Esophagus squamous epithelium (tissue), 5 donors: ENCODE results near the gene SNX32. TPM values are rescaled to one million over a fixed set of nuclear protein-coding genes. Genes with fewer than 3 reads are reported as not detected.
A peak's percentile ranks its signal among the peaks of the same experiment; 100 is the strongest.
"Not testable (repeated sequence)": the region's sequence is repeated elsewhere in the genome, so short reads cannot be mapped to it uniquely, and the experiment has no call there.

ENCODE experiments used
- DNase-seq: peaks from one replicate; lab custom pipeline; 2025; lab: John Stamatoyannopoulos, UW
- H3K27ac ChIP-seq, 4 donors: fragments of 200-600 bp; sonication (generic); one replicate each; pipeline ENCODE4 v1.5.1; 2016 to 2019; ENCODE audit warnings: mild to moderate bottlenecking in 1 of 4
- H3K27me3 ChIP-seq, 4 donors: fragments of 200-600 bp; sonication (generic); 1 replicate in 3 of 4; 2 replicates in 1 of 4; pipeline versions ENCODE4 v1.5.1 to v1.6.0; 2017 to 2021; ENCODE audit warnings: antibody characterized with exemption in 1 of 4
- H3K36me3 ChIP-seq, 3 donors: fragments of 200-600 bp; sonication (generic); one replicate each; pipeline ENCODE4 v1.5.1; 2016 to 2019
- H3K4me1 ChIP-seq, 3 donors: fragments of 200-600 bp; sonication (generic); one replicate each; pipeline ENCODE4 v1.5.1; 2017 to 2019
- H3K4me3 ChIP-seq, 4 donors: fragments of 200-600 bp; sonication (generic); 1 replicate in 3 of 4; 2 replicates in 1 of 4; pipeline ENCODE4 v1.5.1; 2016 to 2019; ENCODE audit warnings: mild to moderate bottlenecking in 2 of 4, moderate library complexity in 1 of 4
- H3K9me3 ChIP-seq, 3 donors: fragments of 200-600 bp; sonication (generic); one replicate each; pipeline ENCODE4 v1.5.1; 2016 to 2019
- POLR2A ChIP-seq, 4 donors: fragments of 450-650 bp; IDR thresholded peaks; one replicate each; pipeline ENCODE4 v1.6.1; 2017; ENCODE audit warnings: antibody characterized with exemption in 4 of 4, mild to moderate bottlenecking in 4 of 4, moderate library complexity in 3 of 4
- WGBS, 2 donors: methylation state at CpG; one replicate each; pipeline ENCODE4 v1.1.5; 2018; 5-methylcytosine and 5-hydroxymethylcytosine counted together
- intact Hi-C: fragments of 100-400 bp; cut with DNase I; formaldehyde crosslinking; loops from one replicate; pipeline ENCODE4 v1.15.0; 2022
- total RNA-seq, 4 donors: library from RNA; depleted of rRNA; stranded (reverse); fragments of >200 nt; gene quantifications; one replicate each; pipeline ENCODE4 v1.1.0, GENCODE V29; 2016
- TF ChIP-seq, protein P1 (sequence below), 6 experiments: fragments of 450-650 bp in 4 of 6; fragments of 200-600 bp in 2 of 6; sonication (generic) in 2 of 6; IDR thresholded peaks; one replicate each; pipeline ENCODE4 v1.5.1; 2016 to 2019; ENCODE audit warnings: antibody characterized with exemption in 6 of 6, mild to moderate bottlenecking in 4 of 6, moderate library complexity in 4 of 6
- donor health status: DM: yes; HTN: yes; CAD: no.

SNX32 gene
- total RNA-seq, 4 donors from 2014 or later = 0.38 TPM; not detected in 3

DNA sequence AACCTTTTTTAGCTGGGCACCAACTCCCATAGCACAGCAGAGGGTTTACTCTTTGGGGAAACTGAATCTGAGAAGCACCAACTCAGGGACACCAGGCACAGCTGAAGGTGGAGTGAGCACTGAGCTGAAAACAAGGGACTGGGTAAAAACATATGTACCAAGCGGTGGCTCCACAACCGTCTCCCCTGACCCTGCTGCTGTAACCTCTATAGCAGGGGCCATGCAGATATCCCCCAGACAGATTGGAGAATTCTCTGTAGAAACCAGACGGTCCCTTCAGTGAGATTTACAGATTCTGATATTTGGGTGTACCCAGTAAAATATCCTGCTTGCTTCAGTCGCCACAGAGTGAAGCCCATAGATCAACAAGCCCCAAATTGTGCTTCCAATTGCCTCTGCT, 4.3 kb upstream of the SNX32 start:
- no peak for TF ChIP-seq POLR2A (IDR thresholded peaks at IDR 0.05)
- TF ChIP-seq, protein P1, sequence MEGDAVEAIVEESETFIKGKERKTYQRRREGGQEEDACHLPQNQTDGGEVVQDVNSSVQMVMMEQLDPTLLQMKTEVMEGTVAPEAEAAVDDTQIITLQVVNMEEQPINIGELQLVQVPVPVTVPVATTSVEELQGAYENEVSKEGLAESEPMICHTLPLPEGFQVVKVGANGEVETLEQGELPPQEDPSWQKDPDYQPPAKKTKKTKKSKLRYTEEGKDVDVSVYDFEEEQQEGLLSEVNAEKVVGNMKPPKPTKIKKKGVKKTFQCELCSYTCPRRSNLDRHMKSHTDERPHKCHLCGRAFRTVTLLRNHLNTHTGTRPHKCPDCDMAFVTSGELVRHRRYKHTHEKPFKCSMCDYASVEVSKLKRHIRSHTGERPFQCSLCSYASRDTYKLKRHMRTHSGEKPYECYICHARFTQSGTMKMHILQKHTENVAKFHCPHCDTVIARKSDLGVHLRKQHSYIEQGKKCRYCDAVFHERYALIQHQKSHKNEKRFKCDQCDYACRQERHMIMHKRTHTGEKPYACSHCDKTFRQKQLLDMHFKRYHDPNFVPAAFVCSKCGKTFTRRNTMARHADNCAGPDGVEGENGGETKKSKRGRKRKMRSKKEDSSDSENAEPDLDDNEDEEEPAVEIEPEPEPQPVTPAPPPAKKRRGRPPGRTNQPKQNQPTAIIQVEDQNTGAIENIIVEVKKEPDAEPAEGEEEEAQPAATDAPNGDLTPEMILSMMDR (IDR thresholded peaks at IDR 0.05) = no peak
- Histone ChIP-seq H3K4me3 (no peak overlapping the region), H3K4me1 (peaks cover 0 to 17% (median 11%) of the 10 kb centered on the region in 3 donors), H3K36me3 (no peaks in the 10 kb centered on the region), H3K27ac (no peak overlapping the region), H3K9me3 (no peaks in the 10 kb centered on the region), H3K27me3 (peaks cover 0 to 16% (median 0%) of the 10 kb centered on the region in 4 donors)
- 63 to 92% methylated on average over 2 to 4 of the region's 4 CpGs for WGBS, 2 donors
- no peak for DNase-seq
- intact Hi-C loops = no loop called here

DNA sequence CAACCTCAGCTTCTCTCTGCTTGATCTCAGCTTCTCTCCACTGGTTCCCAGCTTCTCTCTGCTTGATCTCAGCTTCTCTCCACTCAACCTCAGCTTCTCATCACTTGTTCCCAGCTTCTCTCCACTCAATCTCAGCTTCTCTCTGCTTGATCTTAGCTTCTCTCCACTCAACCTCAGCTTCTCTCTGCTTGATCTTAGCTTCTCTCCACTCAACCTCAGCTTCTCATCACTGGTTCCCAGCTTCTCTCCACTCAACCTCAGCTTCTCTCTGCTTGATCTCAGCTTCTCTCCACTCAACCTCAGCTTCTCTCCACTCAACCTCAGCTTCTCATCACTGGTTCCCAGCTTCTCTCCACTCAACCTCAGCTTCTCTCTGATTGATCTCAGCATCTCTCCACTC, 1.5 kb upstream of the SNX32 start:
- DNase-seq, H3K36me3 ChIP-seq, H3K9me3 ChIP-seq, H3K4me3 ChIP-seq, intact Hi-C loops, H3K27ac ChIP-seq: not testable (repeated sequence)
- Histone ChIP-seq H3K27me3 (peaks cover 0 to 16% (median 0%) of the 10 kb centered on the region in 4 donors), H3K4me1 (peaks cover 0 to 19% (median 12%) of the 10 kb centered on the region in 3 donors)

DNA sequence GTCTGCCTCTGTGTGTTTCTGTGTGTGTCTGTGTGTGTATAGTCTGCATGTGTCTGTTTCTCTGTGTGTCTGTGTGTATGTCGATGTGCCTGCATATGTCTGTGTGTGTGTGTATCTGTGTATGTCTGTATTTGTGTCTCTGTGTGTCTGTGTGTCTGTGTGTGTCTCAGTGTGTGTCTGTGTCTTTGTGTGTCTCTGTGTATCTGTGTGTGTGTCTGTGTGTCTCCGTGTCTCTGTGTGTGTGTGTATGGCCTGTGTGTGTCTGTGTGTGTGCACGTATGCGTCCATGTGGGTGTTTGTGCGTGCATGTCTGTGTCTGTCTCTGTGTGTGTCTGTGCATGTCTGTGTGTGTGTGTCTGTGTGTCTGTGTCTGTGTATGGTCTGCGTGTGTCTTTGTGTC, 439 bp downstream of the SNX32 start:
- H3K4me1 ChIP-seq = peaks cover 0 to 19% (median 12%) of the 10 kb centered on the region in 3 donors
- intact Hi-C loops = no loop called here
- 21 to 32% methylated on average over 4 to 5 of the region's 6 CpGs for WGBS, 2 donors
- peaks cover 0 to 16% (median 0%) of the 10 kb centered on the region in 4 donors for H3K27me3 ChIP-seq
- peak overlapping the region; percentile 37 to 75 (median 54) for H3K4me3 ChIP-seq
- no peak for DNase-seq
- no peaks in the 10 kb centered on the region for H3K9me3 ChIP-seq
- TF ChIP-seq POLR2A (IDR thresholded peaks at IDR 0.05) = no peak
- TF ChIP-seq, protein P1 (IDR thresholded peaks at IDR 0.05) = no peak
- H3K36me3 ChIP-seq = no peaks in the 10 kb centered on the region
- no peak overlapping the region for H3K27ac ChIP-seq

- no peak overlapping the region for H3K27ac ChIP-seq
- WGBS, 2 donors = 71 to 80% methylated on average over 4 of the region's 4 CpGs
- TF ChIP-seq, protein P1 (IDR thresholded peaks at IDR 0.05) = no peak
- no peak for TF ChIP-seq POLR2A (IDR thresholded peaks at IDR 0.05)
- intact Hi-C loops = no loop called here
- no peaks in the 10 kb centered on the region for H3K36me3 ChIP-seq
- H3K4me3 ChIP-seq = no peak overlapping the region
- H3K27me3 ChIP-seq = no peaks in the 10 kb centered on the region
- no peak for DNase-seq
- no peaks in the 10 kb centered on the region for H3K9me3 ChIP-seq
- no peaks in the 10 kb centered on the region for H3K4me1 ChIP-seq
Observed at GRCh38 chr11:65842144-65842543, 8.4 kb downstream of the SNX32 start.

DNA sequence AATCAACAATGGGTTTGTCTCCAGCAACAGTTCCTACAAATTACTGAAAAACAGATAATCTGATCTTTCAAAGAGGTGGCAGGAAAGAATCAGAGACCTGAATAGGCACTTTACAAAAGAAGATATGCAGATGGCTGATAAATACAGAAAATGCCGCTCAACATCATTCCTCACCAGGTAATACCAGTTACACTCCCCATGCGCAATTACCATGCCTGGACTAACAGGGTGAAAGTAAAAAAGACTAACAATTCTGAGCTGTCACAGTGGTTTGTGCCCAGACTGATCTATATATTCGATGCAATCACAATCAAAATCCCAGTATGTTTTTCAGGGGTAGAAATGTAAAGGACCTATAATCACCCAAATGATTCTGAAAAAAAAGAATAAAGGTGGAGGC, 10.0 kb downstream of the SNX32 start:
- Histone ChIP-seq H3K4me3 (no peak overlapping the region), H3K36me3 (no peaks in the 10 kb centered on the region), H3K27me3 (no peaks in the 10 kb centered on the region), H3K9me3 (no peaks in the 10 kb centered on the region), H3K4me1 (no peaks in the 10 kb centered on the region), H3K27ac (no peak overlapping the region)
- no peak for TF ChIP-seq POLR2A (IDR thresholded peaks at IDR 0.05)
- TF ChIP-seq, protein P1 (IDR thresholded peaks at IDR 0.05) = no peak
- no peak for DNase-seq
- 85 to 89% methylated on average over 3 of the region's 3 CpGs for WGBS, 2 donors
- intact Hi-C loops = no loop called here
